ENCODE measurements around the gene RYR1.
"Not testable (repeated sequence)": the region's sequence is repeated elsewhere in the genome, so short reads cannot be mapped to it uniquely, and the experiment has no call there.

RYR1 gene

DNA sequence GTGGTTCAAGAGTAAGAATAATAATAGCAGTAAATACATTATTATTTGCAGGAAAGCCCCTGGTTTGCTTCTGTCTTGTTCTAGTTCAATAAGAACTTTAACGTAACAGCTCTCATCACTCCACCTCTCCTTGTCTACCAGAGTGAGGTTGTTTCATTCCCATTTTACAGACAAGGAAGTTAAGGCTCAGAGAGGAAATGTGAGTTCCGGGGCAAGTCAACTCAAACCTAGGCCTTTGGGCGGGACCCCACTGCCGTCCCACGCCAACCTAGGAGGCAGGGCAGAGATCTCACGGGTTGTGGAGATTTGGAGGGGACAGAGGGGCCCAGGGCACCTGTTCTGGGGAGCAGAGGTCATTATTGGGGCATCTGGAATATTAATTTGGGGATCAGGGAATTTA is 182.8 kb downstream of the RYR1 start:
- no peak for DNase-seq (ENCODE audit: low read depth)

DNA sequence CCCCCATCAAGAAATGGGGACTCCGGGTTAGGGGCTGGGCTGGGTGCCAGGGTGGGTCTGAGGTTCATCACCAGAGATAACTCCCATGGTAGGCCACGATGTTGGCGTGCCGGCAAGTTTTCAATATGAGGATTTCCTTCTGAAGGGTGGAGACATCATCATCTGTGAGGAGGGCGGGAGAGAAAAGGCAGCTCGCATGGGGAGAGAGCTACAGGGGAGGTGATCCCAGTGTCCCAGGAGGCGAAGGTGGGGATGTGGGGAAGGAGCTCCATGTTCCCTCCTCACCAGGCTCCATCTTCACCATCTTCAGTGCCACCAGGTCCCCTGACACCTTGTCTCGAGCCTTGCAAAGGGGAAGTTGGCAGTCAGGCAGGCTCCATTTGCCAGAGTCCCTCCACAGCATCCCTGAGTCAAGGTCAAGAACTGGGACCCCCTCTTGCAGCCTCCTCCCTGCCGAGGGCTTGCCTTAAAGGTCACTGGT is 183.8 kb downstream of the RYR1 start:
- DNase-seq (ENCODE audit: low read depth): peak; percentile 3

DNA sequence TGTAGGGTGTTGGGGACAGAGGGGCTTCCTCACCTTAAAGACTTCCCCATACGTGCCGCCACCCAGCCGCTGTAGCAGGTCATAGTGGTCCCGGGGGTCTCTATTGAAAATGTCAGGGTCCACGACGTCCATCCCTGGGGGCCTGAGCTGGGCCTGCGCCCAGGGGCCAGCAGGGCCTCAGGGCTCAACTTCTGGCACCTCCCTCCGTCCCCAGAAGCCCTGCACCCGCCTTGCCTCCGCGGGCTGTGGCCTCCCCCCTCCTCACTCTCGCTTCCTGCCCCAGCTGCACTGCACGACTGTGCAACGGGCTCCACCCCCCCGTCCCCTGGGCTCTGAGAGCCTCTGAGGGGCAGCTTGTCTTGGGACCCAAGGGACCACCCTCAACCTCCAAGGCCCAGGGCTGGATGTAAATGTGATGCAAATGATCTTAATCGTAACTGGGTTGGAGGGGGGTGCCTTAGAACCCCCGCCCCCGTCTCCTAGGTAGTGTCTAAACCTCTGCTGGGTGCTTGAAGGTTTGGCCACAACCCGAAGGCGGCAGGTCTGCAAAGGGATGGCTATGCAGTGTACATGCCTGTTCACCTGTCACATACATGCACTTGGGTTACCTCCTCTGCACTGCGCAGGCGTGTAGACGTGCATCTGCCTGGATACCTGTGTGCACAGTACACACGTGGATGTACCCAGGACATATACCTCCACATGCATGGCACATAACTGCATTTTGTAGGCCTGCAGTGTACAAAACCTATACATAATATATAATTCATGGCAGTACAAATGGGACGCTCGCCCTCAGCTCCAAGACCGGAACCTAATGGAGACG is 184.5 kb downstream of the RYR1 start, which contains the start of gene MAP4K1:
Gene MAP4K1 (minus strand): TSS at position 190 of the 826 bp plus-strand sequence. CDS start 58 bp downstream, at position 132.
- peak; percentile 61 for DNase-seq (ENCODE audit: low read depth)

DNA sequence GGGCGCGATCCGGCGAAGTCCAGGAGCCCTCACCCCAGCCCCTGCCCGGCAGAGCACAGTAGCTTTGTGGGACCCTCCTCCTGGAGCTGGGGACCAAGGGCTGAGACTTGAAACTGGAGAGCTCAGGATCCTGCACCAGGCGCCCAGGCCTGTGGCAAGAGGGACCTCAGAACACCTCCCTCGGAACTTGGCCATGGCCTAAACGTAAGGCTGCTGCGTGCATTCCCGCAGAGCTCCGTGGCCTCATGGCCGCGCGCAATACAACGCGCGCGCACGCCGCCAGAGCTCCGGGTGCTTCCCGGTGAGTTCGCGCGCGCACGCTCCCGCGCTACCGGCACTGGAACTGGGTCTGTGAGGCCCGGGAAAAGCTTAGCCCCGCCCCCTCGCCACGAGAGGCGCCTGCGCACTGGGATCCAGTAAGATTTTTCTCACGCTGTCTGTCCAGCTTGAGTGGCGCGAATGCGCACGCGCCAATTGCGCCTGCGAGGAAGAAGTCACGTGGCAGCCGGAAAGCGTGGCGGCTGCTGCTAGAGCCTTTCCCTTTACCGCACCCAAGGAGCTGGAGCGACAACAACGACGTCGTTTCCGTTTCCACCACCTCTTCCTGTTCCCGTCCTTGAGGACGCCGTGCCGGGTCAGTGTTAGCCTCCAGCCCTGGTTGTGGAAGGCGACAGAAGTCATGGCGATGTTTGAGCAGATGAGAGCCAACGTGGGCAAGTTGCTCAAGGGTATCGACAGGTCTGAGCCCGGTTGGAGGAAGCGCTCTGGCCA is 185.3 kb downstream of the RYR1 start, which contains the start of gene EIF3K:
Gene EIF3K (plus strand): TSS at position 599 of the 771 bp plus-strand sequence. CDS start 81 bp downstream, at position 680.
- DNase-seq (ENCODE audit: low read depth): peak; percentile 96

DNA sequence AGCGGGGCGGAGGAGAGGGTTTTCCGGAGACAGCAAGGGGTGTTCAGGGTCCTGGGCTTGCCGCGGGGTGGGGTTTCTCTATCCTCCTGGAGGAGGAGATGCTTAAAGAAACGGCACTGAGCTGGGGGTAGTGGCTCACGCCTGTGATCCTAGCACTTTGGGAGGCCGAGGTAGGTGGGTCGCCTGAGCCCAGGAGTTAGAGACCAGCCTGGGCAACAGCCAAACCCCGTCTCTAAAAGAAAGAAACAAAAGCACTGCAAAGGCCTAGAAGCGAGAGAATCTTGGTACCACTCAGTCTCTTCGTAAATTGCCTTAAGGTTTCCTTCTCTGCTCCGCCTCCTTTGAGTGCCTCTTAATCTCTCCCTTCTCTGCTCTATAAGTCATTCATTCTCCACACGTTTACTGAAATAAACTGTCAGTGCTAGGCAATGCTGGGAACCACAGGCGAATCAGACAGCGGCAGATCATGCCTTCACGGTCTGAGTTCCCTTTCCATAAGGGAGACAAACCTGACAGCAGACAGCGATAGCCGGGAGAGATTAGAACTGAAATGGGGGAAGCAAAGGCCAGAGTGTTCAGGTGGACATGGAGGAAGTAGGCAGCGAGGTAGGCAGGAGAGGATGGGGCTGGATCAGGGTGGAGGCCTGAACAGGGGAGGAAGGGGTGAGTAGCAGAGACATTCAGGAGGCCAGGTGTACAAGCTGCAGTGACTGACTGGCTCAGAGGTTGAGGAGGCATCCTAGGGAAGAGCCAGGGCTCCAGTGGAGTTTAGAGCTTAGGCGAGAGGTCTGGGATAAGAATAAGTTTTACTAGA is 186.1 kb downstream of the RYR1 start:
- no peak for DNase-seq (ENCODE audit: low read depth)

DNA sequence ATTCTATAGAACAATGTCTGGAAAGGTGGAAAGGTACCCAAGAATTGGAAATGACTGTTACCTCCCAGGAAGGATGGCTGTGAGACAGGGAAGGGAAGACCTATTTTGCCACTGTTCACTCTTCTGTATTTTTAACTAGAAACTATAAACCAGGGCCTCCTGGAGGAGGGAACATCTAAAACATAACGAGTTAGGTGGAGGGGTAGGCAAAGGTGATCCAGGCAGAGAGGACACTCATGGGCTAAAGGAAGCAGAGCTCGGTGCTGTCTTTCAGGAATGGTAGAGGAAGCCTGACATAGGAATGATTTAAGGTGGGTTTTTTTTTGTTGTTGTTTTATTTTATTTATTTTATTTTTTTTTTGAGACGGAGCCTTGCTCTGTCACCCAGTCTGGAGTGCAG is 191.3 kb downstream of the RYR1 start:
- DNase-seq (ENCODE audit: low read depth): no peak

DNA sequence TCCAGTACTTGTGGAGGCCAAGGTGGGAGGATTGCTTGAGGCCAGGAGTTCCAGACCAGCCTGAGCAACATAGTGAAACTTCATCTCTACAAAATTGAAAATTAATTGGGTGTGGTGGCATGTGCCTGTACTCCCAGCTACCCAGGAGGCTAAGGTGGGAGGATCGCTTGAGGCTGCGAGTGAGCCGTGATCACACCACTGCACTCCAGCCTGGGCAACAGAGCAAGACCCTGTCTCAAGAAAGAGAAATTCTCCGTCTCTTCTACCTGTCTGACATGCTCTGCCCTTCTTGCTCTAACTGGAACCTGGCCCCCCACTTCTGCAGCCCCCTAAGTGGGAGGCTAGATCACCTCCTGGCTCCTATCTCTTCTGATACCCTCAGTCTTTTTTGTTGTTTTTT is 192.9 kb downstream of the RYR1 start:
- DNase-seq (ENCODE audit: low read depth): no peak

DNA sequence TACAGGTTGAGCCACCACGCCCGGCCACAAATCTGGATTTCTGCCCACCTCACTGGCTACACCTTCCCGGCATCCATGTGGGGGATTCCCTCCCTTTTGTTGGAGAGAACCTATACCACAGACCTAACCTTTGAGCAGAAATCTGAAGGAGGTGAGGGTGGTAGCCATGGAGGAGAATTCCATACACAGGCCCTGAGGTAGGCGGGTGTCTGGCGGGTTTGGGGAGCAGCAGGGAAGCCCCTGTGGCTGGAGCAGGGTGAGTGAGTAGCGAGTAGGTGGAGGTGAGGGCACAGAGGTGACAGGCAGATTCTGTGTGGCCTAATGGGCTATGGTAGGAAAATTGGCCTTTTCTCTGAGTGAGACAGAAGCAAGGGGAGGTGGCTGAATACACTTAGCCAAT is 196.1 kb downstream of the RYR1 start:
- no peak for DNase-seq (ENCODE audit: low read depth)

DNA sequence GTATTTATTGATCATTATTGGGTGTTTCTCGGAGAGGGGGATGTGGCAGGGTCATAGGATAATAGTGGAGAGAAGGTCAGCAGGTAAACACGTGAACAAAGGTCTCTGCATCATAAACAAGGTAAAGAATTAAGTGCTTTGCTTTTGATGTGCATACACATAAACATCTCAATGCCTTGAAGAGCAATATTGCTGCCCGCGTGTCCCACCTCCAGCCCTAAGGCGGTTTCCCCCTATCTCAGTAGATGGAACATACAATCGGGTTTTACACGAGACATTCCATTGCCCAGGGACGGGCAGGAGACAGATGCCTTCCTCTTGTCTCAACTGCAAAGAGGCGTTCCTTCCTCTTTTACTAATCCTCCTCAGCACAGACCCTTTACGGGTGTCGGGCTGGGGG is 197.8 kb downstream of the RYR1 start:
- not testable (repeated sequence) for DNase-seq (ENCODE audit: low read depth)

DNA sequence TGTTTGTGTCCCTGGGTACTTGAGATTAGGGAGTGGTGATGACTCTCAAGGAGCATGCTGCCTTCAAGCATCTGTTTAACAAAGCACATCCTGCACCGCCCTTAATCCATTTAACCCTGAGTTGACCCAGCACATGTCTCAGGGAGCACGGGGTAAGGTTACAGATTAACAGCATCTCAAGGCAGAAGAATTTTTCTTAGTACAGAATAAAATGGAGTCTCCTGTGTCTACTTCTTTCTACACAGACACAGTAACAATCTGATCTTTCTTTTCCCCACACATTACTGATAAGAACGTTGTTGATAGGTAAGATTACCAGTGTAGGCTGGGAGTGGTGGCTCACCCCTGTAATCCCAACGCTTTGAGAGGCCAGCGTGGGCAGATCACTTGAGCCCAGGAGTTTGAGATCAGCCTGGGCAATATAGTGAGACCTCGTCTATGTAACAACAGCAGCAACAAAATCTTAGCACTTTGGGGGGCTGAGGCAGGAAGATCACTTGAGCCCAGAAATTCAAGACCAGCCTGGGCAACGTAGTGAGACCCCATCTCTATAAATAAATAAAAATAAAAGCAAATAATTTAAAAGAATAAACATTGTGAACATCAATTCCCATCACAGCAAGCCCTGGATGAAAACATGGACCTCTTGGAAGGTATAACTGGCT is 198.5 kb downstream of the RYR1 start:
- not testable (repeated sequence) for DNase-seq (ENCODE audit: low read depth)

DNA sequence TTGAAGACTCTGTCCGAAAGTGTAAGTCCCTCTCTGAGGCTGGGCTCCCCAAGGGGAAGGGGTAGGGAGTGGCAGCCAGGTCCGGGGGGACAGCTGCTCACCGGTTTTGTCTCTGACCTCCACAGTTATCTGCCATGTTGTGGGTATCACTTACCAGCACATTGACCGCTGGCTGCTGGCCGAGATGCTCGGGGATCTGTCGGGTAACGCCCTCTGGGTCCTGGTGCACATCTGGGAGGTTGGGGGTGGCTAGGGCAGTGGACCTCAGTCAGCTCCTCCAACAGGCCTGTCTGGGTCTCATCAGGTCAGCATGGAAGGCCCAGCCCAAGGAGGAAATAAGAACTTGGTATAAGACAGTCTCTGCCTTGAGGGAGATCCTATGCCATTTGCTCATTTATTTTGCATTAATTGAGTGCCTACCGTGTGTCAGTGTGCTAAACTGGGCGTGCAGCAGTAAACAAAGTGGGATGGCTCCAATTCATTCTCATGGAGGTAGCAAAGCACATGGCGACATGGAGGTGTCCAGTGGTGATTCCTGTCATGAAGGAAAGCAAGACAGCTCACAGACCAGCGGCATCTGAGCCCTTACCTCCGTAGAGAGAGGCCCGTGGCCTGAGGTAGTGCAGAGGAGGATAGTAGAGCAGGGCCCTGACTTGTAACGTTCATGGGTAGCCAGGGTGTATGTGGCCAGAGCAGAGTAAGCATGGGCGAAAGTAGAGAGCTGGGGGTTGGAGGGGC is 199.2 kb downstream of the RYR1 start:
- DNase-seq (ENCODE audit: low read depth): no peak

DNA sequence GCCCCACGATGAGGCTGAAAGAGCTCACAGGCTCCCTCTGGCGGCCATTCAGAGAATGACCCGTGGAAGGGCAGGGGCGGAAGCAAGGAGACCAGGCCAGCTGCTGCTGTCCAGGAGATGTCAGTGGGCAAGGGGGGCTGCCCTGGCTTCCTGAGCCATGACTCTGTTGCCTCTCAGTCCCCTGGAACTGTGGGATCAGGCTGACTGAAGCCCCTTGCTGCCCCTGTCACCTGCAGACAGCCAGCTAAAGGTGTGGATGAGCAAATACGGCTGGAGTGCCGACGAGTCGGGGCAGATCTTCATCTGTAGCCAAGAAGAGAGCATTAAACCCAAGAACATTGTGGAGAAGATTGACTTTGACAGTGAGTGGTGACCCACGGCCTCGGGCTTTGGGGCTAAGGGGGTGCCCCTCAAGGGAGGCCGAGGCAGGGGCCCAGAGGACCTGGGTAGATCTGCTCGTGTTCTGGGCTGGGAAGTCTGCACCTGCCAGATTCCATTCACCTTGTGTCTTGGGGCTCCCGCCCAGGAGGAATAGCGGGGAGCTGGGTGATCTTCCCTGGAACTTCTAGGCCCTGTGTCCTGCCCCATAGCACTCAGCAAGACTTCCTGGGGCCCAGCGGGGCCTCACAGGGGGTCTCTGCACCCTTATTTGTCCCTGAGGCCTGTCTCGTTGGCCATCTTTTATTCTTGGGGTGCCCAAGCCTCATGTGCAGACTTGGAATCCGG is 201.4 kb downstream of the RYR1 start:
- peak; percentile 49 for DNase-seq (ENCODE audit: low read depth)

DNA sequence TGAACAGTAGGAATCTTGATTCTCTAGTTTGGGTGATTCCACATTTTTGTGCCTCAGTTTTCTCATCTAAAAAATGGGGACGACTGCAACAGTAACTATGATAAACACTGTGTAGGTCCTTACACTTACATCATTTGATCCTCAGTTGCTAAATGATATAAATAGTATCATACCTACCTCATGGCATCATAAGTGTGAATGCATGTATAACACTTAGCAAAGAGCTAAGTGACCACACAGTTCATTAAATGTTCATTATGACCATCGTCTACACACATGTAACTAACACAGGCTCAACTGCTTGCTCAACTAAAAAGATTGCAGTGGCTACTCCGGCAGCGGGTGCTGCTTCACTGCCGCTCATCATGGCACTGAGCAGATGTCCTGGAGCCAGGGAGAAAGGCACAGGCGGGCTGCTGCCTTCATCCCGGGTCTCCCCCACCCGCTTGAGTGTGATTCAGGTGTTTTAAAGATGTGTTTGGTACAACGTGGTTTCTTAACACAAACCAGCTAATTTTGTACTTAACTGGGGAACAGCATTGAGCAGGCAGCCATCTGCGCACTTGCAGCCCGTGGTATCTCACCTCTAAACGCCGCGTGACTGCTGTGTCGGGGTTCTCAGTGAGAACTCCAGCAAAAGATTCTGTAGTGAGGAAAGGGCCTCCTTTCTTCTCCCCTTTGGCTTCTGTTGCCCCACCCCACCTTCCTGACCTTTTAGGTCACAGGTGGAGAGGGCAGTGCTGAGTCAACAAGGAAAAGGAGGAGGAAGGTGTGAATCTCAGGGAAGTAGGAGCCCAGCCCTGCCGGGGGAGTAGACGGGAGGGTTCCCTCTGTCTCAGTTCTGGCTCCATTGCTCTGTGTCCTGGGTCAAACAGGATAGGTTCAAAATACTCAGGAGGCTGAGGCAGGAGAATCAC is 202.2 kb downstream of the RYR1 start:
- no peak for DNase-seq (ENCODE audit: low read depth)

Measured in activated T-helper 1 cell treated with Interleukin-2 at 50 U/mL for 16 hours (primary cell).